ENCODE results near the gene TTI1. TPM values are rescaled to one million over a fixed set of nuclear protein-coding genes. Genes with fewer than 3 reads are reported as not detected.

The TTI1 gene
- total RNA-seq, 1 experiment from 2014 or later = 37.4 TPM

DNA sequence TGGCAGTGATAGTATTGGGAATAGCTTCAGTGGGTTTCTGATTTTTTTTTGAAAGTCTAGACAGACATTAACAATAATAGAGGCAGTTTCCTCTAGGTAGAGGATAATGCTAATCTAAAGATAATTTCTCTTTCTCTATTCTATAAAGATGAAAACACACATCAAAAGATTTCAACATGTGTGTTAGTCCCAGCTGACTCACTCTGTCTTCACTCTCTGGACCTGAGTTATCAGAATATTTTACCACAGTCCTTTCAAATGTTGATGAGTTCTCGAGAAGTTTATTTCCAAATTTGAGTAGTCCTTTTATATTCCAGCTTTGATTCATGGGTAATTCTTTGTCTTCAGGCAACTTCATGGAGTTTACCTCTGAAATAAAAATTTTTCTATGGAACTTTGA lies 17.4 kb upstream of the TTI1 start:
- no peak overlapping the region for H2BK120ac ChIP-seq (ENCODE audit: low read depth, low read length, poor library complexity, severe bottlenecking)
- H3T11ph ChIP-seq (ENCODE audit: low read length) = no peak overlapping the region
- no peak overlapping the region for H3K4ac ChIP-seq (ENCODE audit: low read depth, low read length)
- no peak overlapping the region for H4K91ac ChIP-seq (ENCODE audit: insufficient read length, low read depth, low read length)
- no peaks in the 10 kb centered on the region for H3K9me3 Mint-ChIP-seq
- H4K20me1 ChIP-seq (ENCODE audit: control insufficient read depth, insufficient read depth, insufficient read length) = no peaks in the 10 kb centered on the region
- no peak overlapping the region for H2BK12ac ChIP-seq (ENCODE audit: insufficient read length, low read depth, low read length)
- no peak for TF ChIP-seq CTCF (conservative IDR thresholded peaks at IDR 0.05)
- H2BK5ac ChIP-seq (ENCODE audit: insufficient read length, low read length) = no peak overlapping the region
- peaks cover 14 to 21% of the 10 kb centered on the region in 2 experiments for H3K4me1 Mint-ChIP-seq
- WGBS (ENCODE audit: extremely low coverage, insufficient read length, low lambda C conversion rate) = no CpG with 5 or more reads among the region's 1 CpG
- H2BK15ac ChIP-seq (ENCODE audit: low read depth, low read length) = no peak overlapping the region
- H3K27ac ChIP-seq (ENCODE audit: insufficient read length, low read depth, low read length) = no peak overlapping the region
- no peak overlapping the region for H2AK5ac ChIP-seq (ENCODE audit: insufficient read length, low read length)
- no peaks in the 10 kb centered on the region for H3K9me3 ChIP-seq (ENCODE audit: control insufficient read depth, low read depth, low read length)
- H3K23ac ChIP-seq (ENCODE audit: insufficient read length, low read depth, low read length) = no peak overlapping the region
- no peaks in the 10 kb centered on the region for H3K79me1 ChIP-seq (ENCODE audit: insufficient read depth, low read depth, low read length, poor library complexity, severe bottlenecking)
- H3K27me3 Mint-ChIP-seq (ENCODE audit: low read depth) = no peaks in the 10 kb centered on the region
- no peak overlapping the region for H2AFZ ChIP-seq (ENCODE audit: low read length)
- H4K8ac ChIP-seq (replicated peaks; ENCODE audit: insufficient read length, low read depth, low read length) = no peak overlapping the region
- no peak overlapping the region for H3K9ac ChIP-seq (ENCODE audit: extremely low read depth, insufficient read length, low read length)
- no peaks in the 10 kb centered on the region for H3K23me2 ChIP-seq (ENCODE audit: insufficient read length, low read depth, low read length, poor library complexity, severe bottlenecking)
- H3K18ac ChIP-seq (ENCODE audit: insufficient read length, low read depth, low read length) = no peak overlapping the region
- peaks cover 4% of the 10 kb centered on the region; the same call in 1 of the 2 replicates for H3K4me1 ChIP-seq (ENCODE audit: insufficient read depth, low read length)
- peaks cover 12% of the 10 kb centered on the region; the same call in 1 of the 2 replicates for H3K79me2 ChIP-seq (ENCODE audit: insufficient read depth, low read length)
- DNase-seq = no peak
- H3K27me3 ChIP-seq (ENCODE audit: insufficient read depth, low read length) = no peaks in the 10 kb centered on the region
- H4K5ac ChIP-seq (ENCODE audit: insufficient read length, low read depth, low read length) = no peak overlapping the region
- H3K4me2 ChIP-seq (ENCODE audit: insufficient read depth, insufficient read length, low read length) = no peak overlapping the region
- H3K4me3 Mint-ChIP-seq = no peak overlapping the region
- no peak overlapping the region for H2BK20ac ChIP-seq (ENCODE audit: low read depth, low read length, poor library complexity, severe bottlenecking)
- no peak overlapping the region for H3K14ac ChIP-seq (ENCODE audit: insufficient read depth, low read length)
- H3K56ac ChIP-seq (ENCODE audit: insufficient read length, low read depth, low read length) = no peak overlapping the region
- H3K36me3 Mint-ChIP-seq (ENCODE audit: insufficient read depth in 1 of 3, low read depth in 3 of 3) = peaks cover 9 to 36% (median 14%) of the 10 kb centered on the region in 3 experiments; a peak in 5 of 7 replicates
- no peak overlapping the region for H3K27ac Mint-ChIP-seq

Data from H9 (cell line).